Naive thymus-derived CD8-positive, alpha-beta T cell (primary cell): Measurements from ENCODE around the gene POGZ. TPM values are rescaled to one million over a fixed set of nuclear protein-coding genes. Genes with fewer than 3 reads are reported as not detected.
A peak's percentile ranks its signal among the peaks of the same experiment; 100 is the strongest.

Source experiments
- ATAC-seq, 2 donors: fragments of 150-1000 bp; cut with Tn5 transposase in 1 of 2; sonication (Bioruptor Pico), chemical (Tn5 transposase) in 1 of 2; 1 replicate in 1 of 2; 2 replicates in 1 of 2; pipeline ENCODE4 v1.10.0; 2021; ENCODE audit warnings: mild to moderate bottlenecking in 2 of 2, moderate library complexity in 2 of 2
- POLR2A ChIA-PET: fragments of 350-600 bp; sonication (Branson Sonifier 250); formaldehyde crosslinking; loops from one replicate; lab custom pipeline; 2021; ENCODE audit warnings: antibody characterized with exemption; lab: Charles Lee
- DNase-seq, 10 donors: peaks; one replicate each; pipeline versions ENCODE4 v3.0.0 to v3.0.0-alpha.2; 2020 to 2022
- H3K27ac Mint-ChIP-seq, 10 donors: one replicate each; pipeline ENCODE4 v1.8.0; 2020 to 2022; ENCODE audit warnings: mild to moderate bottlenecking in 10 of 10, mixed read lengths in 10 of 10, moderate library complexity in 4 of 10, inconsistent platforms in 1 of 10
- H3K27me3 Mint-ChIP-seq, 5 donors: one replicate each; pipeline ENCODE4 v1.8.0; 2021 to 2022; ENCODE audit warnings: mixed read lengths in 5 of 5
- H3K36me3 Mint-ChIP-seq, 3 donors: one replicate each; pipeline ENCODE4 v1.8.0; 2020 to 2022; ENCODE audit warnings: mixed read lengths in 3 of 3, mild to moderate bottlenecking in 2 of 3, inconsistent platforms in 1 of 3
- H3K4me1 Mint-ChIP-seq, 4 donors: one replicate each; pipeline ENCODE4 v1.8.0; 2021 to 2022; ENCODE audit warnings: mixed read lengths in 4 of 4
- H3K4me3 Mint-ChIP-seq, 10 donors: one replicate each; pipeline ENCODE4 v1.8.0; 2020 to 2022; ENCODE audit warnings: mild to moderate bottlenecking in 10 of 10, mixed read lengths in 10 of 10, moderate library complexity in 6 of 10, inconsistent platforms in 1 of 10
- H3K9me3 Mint-ChIP-seq, 9 donors: one replicate each; pipeline ENCODE4 v1.8.0; 2020 to 2022; ENCODE audit warnings: mixed read lengths in 9 of 9, mild to moderate bottlenecking in 3 of 9, inconsistent platforms in 1 of 9, moderate library complexity in 1 of 9
- polyA plus RNA-seq, 3 donors: library from polyadenylated mRNA; unstranded; fragments of 300-500 nt; fragmentation: Illumina TruSeq; gene quantifications; one replicate each; pipeline ENCODE4 v1.2.3, GENCODE V29; 2021
- total RNA-seq, 8 experiments: library from RNA in 2 of 8; stranded (reverse) in 2 of 8; gene quantifications; one replicate each; pipeline ENCODE4 v1.2.3 and lab custom pipeline; 2021 to 2026

The POGZ gene
- total and polyA plus RNA-seq, 5 experiments from 2014 or later, result 5.9 to 112 (median 9.5) TPM

GRCh38 chr1:151494741-151495281, 35.5 kb upstream of the POGZ start:
- Mint-ChIP-seq H3K9me3 (no peaks in the 10 kb centered on the region), H3K27ac (no peak overlapping the region), H3K4me3 (no peak overlapping the region), H3K36me3 (no peaks in the 10 kb centered on the region), H3K4me1 (peaks cover 0 to 3% (median 1%) of the 10 kb centered on the region in 4 donors), H3K27me3 (no peaks in the 10 kb centered on the region)
- ATAC-seq (peak in 1 of 2 donors; percentile 25), DNase-seq (no peak)
- POLR2A ChIA-PET, result no interaction called here

GRCh38 chr1:151493042-151493441, 33.7 kb upstream of the POGZ start:
- H3K4me1 Mint-ChIP-seq, result peaks cover 0 to 3% (median 1%) of the 10 kb centered on the region in 4 donors
- H3K4me3 Mint-ChIP-seq, result no peak overlapping the region
- H3K36me3 Mint-ChIP-seq, result no peaks in the 10 kb centered on the region
- H3K27me3 Mint-ChIP-seq, result no peaks in the 10 kb centered on the region
- H3K9me3 Mint-ChIP-seq, result no peaks in the 10 kb centered on the region
- H3K27ac Mint-ChIP-seq, result no peak overlapping the region
- ATAC-seq (no peak), DNase-seq (no peak)
- POLR2A ChIA-PET, result no interaction called here

- POLR2A ChIA-PET, result no interaction called here
- H3K4me1 Mint-ChIP-seq, result peaks cover 0 to 3% (median 1%) of the 10 kb centered on the region in 4 donors
Measured at GRCh38 chr1:151492120-151492519, 32.8 kb upstream of the POGZ start.

DNA sequence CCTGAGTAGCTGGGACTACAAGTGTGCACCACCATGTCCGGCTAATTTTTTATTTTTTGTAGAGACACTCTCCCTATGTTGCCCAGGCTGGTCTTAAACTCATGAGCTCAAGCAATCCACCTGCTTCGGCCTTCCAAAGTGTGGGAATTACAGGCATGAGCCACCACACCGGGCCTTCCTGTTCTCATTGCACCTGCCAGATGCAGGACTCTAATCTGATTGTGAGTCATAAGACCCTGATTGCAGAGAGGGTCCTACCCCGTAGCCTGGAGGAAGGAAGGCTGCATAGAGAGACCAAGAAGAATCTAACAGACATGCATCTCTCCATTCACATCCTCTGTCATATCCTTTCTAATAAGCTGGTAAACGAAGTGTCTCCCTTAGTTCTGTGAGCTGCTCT, 32.3 kb upstream of the POGZ start:
- DNase-seq (no peak), ATAC-seq (no peak)
- no peaks in the 10 kb centered on the region for H3K9me3 Mint-ChIP-seq
- H3K27me3 Mint-ChIP-seq, result no peaks in the 10 kb centered on the region
- H3K4me3 Mint-ChIP-seq, result no peak overlapping the region
- H3K27ac Mint-ChIP-seq, result no peak overlapping the region
- H3K4me1 Mint-ChIP-seq, result peaks cover 0 to 3% (median 1%) of the 10 kb centered on the region in 4 donors
- no peaks in the 10 kb centered on the region for H3K36me3 Mint-ChIP-seq
- POLR2A ChIA-PET, result no interaction called here

More at GRCh38 chr1:151492120-151492519, 32.8 kb upstream of the POGZ start:
- no peaks in the 10 kb centered on the region for H3K9me3 Mint-ChIP-seq
- H3K4me3 Mint-ChIP-seq, result no peak overlapping the region
- no peaks in the 10 kb centered on the region for H3K27me3 Mint-ChIP-seq
- no peak overlapping the region for H3K27ac Mint-ChIP-seq
- ATAC-seq (no peak), DNase-seq (no peak)
- H3K36me3 Mint-ChIP-seq, result no peaks in the 10 kb centered on the region

DNA sequence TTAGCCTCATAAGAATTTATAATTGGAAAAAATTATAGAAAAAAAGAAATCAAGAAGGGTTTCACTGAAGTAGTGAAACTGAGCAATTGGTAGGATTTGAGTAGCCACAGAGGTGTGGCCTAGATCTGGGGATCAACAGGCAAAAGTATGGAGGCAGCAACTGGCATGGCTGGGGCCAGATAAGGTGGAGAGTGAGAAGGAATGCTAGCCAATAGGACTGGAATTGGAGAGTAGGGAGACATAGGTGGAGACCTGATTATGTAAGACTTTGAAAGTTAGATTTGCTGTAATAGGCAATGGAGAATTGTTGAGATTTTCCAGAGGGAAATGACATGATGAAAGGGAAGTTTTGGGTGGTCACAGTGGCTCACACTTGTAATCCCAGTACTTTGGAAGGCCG, 27.3 kb upstream of the POGZ start:
- Mint-ChIP-seq H3K36me3 (peaks cover 0 to 4% (median 4%) of the 10 kb centered on the region in 3 donors), H3K4me3 (no peak overlapping the region), H3K4me1 (no peaks in the 10 kb centered on the region), H3K27ac (no peak overlapping the region), H3K9me3 (peaks cover 0 to 5% (median 1%) of the 10 kb centered on the region in 9 donors), H3K27me3 (no peaks in the 10 kb centered on the region)
- ATAC-seq (no peak), DNase-seq (no peak)
- POLR2A ChIA-PET, result no interaction called here

DNA sequence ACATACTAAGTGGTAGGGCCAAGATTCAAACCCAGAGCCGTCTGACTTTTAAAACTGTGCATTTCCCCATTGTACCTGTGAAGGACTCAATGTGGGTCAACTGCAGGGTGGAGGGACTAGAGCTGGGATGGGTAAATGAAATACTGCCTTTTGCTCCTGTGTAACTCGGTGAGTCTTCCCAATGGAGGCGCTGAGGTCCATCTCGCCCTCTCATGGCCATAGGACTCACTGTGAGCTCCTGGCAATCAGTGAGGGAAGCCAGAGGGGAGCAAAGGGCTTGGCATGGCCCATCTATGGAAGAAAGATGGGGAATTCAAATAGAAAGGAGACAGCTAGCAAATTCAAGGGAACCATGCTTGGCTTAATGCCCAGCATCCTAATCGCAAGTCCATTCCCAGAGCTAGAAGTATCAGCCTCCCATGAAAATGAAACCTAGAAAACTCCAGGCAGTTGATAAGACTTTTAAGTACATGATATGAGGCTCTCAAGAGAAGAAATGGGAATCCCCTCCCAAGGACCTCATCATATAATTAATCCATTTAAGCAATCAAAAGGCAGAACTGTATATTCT, 26.5 kb upstream of the POGZ start:
- H3K4me1 Mint-ChIP-seq, result no peaks in the 10 kb centered on the region
- DNase-seq, result no peak
- no peak overlapping the region for H3K4me3 Mint-ChIP-seq
- ATAC-seq, result no peak
- peak overlapping the region in 1 of 10 donors; percentile 57 for H3K27ac Mint-ChIP-seq
- POLR2A ChIA-PET, result no interaction called here
- H3K36me3 Mint-ChIP-seq, result peaks cover 0 to 4% (median 4%) of the 10 kb centered on the region in 3 donors
- H3K27me3 Mint-ChIP-seq, result no peaks in the 10 kb centered on the region
- H3K9me3 Mint-ChIP-seq, result peaks cover 0 to 5% (median 1%) of the 10 kb centered on the region in 9 donors

GRCh38 chr1:151482017-151482416, 22.7 kb upstream of the POGZ start:
- peaks cover 0 to 5% (median 1%) of the 10 kb centered on the region in 9 donors for H3K9me3 Mint-ChIP-seq
- H3K4me3 Mint-ChIP-seq, result no peak overlapping the region
- peaks cover 0 to 3% (median 0%) of the 10 kb centered on the region in 5 donors for H3K27me3 Mint-ChIP-seq
- peaks cover 0 to 4% (median 4%) of the 10 kb centered on the region in 3 donors for H3K36me3 Mint-ChIP-seq
- DNase-seq (no peak), ATAC-seq (no peak)
- H3K27ac Mint-ChIP-seq, result no peak overlapping the region
- POLR2A ChIA-PET, result no interaction called here
- H3K4me1 Mint-ChIP-seq, result no peaks in the 10 kb centered on the region

- POLR2A ChIA-PET, result no interaction called here
- ATAC-seq, result no peak
- peaks cover 0 to 4% (median 4%) of the 10 kb centered on the region in 3 donors for H3K36me3 Mint-ChIP-seq
Measured at GRCh38 chr1:151479462-151479861, 20.2 kb upstream of the POGZ start.

DNA sequence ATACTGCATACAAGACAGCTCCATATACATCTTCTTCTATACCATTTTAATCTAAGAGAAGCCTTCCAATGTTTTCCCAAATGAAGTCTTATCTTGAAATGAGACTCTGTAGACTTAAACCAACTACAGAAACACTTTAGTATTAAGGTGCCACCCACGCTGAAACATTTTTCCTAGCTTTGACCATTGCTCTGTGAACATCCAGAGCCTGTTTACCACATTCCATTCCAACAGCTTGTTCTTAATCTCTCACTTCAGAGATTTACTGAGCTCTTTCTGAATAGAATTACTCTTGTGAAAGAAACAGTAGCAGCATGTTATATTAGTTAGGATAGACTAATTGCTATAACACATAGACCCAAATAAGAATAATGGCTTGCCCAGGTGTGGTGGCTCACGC, 19.6 kb upstream of the POGZ start:
- POLR2A ChIA-PET, result no interaction called here
- peaks cover 0 to 2% (median 2%) of the 10 kb centered on the region in 4 donors for H3K4me1 Mint-ChIP-seq
- no peak overlapping the region for H3K4me3 Mint-ChIP-seq
- no peak for ATAC-seq
- H3K27ac Mint-ChIP-seq, result no peak overlapping the region
- peaks cover 0 to 4% (median 4%) of the 10 kb centered on the region in 3 donors for H3K36me3 Mint-ChIP-seq
- peaks cover 0 to 5% (median 1%) of the 10 kb centered on the region in 9 donors for H3K9me3 Mint-ChIP-seq
- H3K27me3 Mint-ChIP-seq, result peaks cover 0 to 8% (median 4%) of the 10 kb centered on the region in 5 donors
- DNase-seq, result no peak

More at GRCh38 chr1:151479462-151479861, 20.2 kb upstream of the POGZ start:
- no peak overlapping the region for H3K4me3 Mint-ChIP-seq
- DNase-seq, result no peak
- H3K9me3 Mint-ChIP-seq, result peaks cover 0 to 5% (median 1%) of the 10 kb centered on the region in 9 donors
- H3K4me1 Mint-ChIP-seq, result peaks cover 0 to 2% (median 0%) of the 10 kb centered on the region in 4 donors
- peak overlapping the region in 1 of 10 donors; percentile 57 for H3K27ac Mint-ChIP-seq
- H3K27me3 Mint-ChIP-seq, result peaks cover 0 to 8% (median 4%) of the 10 kb centered on the region in 5 donors

- POLR2A ChIA-PET, result interaction anchor here (0.5 to 2.3 kb wide), 2 partner anchors 19 to 27 kb away, joined by 3 to 7 read pairs; partner anchors contain the start of gene POGZ
- H3K4me3 Mint-ChIP-seq, result no peak overlapping the region
- ATAC-seq, result no peak
- H3K4me1 Mint-ChIP-seq, result peaks cover 0 to 5% (median 2%) of the 10 kb centered on the region in 4 donors
- H3K27me3 Mint-ChIP-seq, result peaks cover 0 to 8% (median 4%) of the 10 kb centered on the region in 5 donors
- H3K9me3 Mint-ChIP-seq, result peaks cover 0 to 5% (median 1%) of the 10 kb centered on the region in 9 donors
- H3K27ac Mint-ChIP-seq, result no peak overlapping the region
- H3K36me3 Mint-ChIP-seq, result peaks cover 0 to 4% (median 4%) of the 10 kb centered on the region in 3 donors
- no peak for DNase-seq
Measured at GRCh38 chr1:151478140-151478812, 19.0 kb upstream of the POGZ start.

- H3K27ac Mint-ChIP-seq, result peak overlapping the region in 2 of 10 donors; percentile 2 to 22
- no peak for DNase-seq
- H3K27me3 Mint-ChIP-seq, result peaks cover 0 to 8% (median 4%) of the 10 kb centered on the region in 5 donors
- no peak for ATAC-seq
- POLR2A ChIA-PET, result interaction anchor here (2.3 kb wide), 1 partner anchor 18 kb away, joined by 7 read pairs; the partner anchor contains the start of gene POGZ
- H3K4me1 Mint-ChIP-seq, result peaks cover 5 to 12% (median 8%) of the 10 kb centered on the region in 4 donors
- H3K4me3 Mint-ChIP-seq, result no peak overlapping the region
- peaks cover 0 to 4% (median 3%) of the 10 kb centered on the region in 3 donors for H3K36me3 Mint-ChIP-seq
- peaks cover 0 to 4% (median 1%) of the 10 kb centered on the region in 9 donors for H3K9me3 Mint-ChIP-seq
Measured at GRCh38 chr1:151477066-151477465, 17.8 kb upstream of the POGZ start.

GRCh38 chr1:151476083-151476482, 16.8 kb upstream of the POGZ start:
- Mint-ChIP-seq H3K27ac (no peak overlapping the region), H3K4me3 (no peak overlapping the region), H3K36me3 (no peaks in the 10 kb centered on the region), H3K4me1 (peaks cover 5 to 12% (median 8%) of the 10 kb centered on the region in 4 donors), H3K9me3 (no peaks in the 10 kb centered on the region), H3K27me3 (peaks cover 0 to 8% (median 4%) of the 10 kb centered on the region in 5 donors)
- DNase-seq, result no peak
- POLR2A ChIA-PET, result interaction anchor here (2.3 kb wide), 1 partner anchor 17 kb away, joined by 7 read pairs; the partner anchor contains the start of gene POGZ
- ATAC-seq, result no peak
